Stimulated activated CD8-positive, alpha-beta memory T cell treated with anti-CD3 and anti-CD28 coated beads, Interleukin-12 subunit alpha, Interleukin-12 subunit beta, amount 100 ng/mL, for 24 hours (primary cell): ENCODE results near the gene DIP2C.
"Not testable (repeated sequence)": the region's sequence is repeated elsewhere in the genome, so short reads cannot be mapped to it uniquely, and the experiment has no call there.

Experiments
- DNase-seq: peaks from one replicate; pipeline ENCODE4 v3.0.0-alpha.2; 2020; ENCODE audit errors: extremely low read depth

The DIP2C gene

GRCh38 chr10:517241-517830 lies 172.1 kb downstream of the DIP2C start:
- DNase-seq: no peak

DNA sequence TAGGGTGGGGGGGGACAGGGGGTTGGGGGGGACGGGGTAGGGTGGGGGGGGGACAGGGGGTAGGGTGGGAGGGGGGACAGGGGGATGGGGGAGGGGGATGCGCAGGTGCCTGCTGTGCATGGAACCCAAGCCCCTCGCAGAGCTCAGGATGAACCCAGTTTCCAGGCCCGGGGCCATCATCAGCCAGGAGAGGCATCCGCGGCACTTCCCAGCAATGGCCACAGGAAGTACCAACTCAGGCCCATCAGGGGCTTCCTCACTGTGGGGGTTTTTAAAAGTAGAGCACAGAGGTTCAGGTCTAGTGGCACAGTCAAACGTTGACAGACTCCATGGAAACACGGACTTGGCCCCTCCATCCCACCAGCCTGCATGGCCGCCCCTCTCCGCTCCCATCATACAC lies 172.7 kb downstream of the DIP2C start:
- DNase-seq: no peak

DNA sequence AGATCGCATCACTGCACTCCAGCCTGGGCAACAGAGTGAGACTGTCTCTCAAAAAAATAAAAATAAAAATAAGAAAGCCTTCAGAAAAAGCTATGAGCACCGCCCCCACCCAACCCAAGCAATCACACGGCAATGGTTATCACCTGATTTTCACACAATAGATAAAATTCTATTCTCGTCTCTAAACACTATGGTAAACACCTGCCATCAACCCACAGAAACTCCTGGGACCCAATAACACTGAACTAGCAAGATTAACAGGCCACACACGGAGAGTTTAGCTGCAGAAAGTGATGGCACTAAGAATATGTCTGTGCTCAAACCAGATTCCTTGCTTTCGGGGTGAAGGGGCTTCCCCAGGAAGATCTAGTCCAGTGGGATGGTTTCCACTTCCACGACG lies 173.8 kb downstream of the DIP2C start:
- DNase-seq: no peak

DNA sequence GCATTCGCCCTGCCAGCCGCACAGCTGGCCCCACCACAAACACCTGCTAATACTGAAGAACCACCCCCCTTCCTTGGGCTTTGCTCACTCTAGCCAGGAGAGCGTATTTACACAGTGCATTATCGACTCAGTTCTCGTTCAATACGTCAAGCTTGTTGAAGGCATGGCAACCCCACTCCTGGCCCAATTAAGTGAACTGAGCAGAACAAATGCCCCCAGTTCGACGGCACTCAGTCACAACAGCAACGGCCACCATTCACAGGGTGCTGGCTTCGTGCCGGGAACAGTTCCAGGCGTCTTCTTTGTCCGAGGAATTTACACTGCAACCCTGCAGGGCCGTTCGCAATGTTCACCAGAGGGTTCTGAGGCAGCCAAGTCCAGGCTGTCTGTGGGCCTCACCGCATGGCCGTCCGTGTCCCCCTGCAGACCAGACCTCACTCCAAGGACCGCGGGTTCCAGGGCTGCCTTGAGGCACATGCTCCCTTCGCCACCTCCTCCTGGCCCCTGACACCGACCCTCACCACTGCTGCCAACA lies 175.3 kb downstream of the DIP2C start:
- DNase-seq: no peak

- no peak for DNase-seq
Observed at GRCh38 chr10:513393-513792, 176.1 kb downstream of the DIP2C start.

- not testable (repeated sequence) for DNase-seq
Observed at GRCh38 chr10:512661-513060, 176.8 kb downstream of the DIP2C start.

DNA sequence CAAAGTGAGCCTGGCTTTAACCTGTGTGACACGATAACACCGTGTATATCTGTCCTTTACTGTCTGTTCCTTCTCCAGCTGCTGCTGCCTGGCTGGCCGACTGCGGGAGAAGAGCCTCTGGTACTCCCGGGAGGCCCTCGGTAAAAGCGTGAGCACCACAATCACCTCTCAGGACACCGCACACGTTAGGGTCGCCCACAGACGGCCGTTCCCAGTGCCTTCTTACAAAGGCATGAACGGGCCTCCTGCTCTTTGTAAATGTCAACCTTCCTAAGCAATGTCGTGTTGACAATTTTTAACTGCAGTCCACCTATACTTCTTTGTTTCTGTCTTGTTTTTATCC lies 177.6 kb downstream of the DIP2C start:
- no peak for DNase-seq

DNA sequence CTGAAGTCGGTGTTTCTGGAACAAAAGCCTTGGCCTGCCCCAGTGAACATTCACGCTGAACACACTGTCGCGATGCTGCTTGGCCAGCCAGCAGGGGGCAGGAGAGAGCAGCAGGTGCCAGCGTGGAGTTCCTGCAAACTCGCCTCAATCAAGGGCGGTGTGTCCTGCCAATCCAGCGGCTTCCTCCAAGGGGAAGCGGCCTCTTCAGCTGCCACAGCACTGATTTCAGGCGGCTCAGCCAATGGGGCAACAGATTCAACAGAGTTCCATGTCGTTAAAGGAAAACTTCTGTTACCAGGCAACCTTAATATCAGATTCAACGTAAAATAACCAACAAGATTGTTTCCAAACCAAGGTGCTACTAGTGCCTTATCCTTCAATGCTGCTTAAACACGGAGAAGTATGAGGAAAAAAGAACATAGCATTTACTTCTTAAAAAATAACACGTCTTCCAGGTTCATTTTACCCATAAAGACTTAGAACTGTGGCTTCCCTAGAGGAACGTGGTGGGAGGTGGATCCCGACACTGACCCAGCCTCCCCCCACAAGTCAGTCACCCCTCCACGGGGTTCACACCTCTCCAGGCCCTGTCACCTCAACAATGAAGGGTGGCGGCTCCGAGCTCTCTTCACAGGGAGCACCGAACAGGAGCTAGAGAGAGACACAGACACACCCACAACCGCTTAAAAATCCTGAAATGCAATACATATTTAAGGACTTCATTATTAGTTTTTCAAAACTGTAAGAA lies 178.2 kb downstream of the DIP2C start:
- DNase-seq: peak; percentile 59

- no peak for DNase-seq
Observed at GRCh38 chr10:510415-510881, 179.0 kb downstream of the DIP2C start.

GRCh38 chr10:509361-510102 lies 179.9 kb downstream of the DIP2C start:
- no peak for DNase-seq

DNA sequence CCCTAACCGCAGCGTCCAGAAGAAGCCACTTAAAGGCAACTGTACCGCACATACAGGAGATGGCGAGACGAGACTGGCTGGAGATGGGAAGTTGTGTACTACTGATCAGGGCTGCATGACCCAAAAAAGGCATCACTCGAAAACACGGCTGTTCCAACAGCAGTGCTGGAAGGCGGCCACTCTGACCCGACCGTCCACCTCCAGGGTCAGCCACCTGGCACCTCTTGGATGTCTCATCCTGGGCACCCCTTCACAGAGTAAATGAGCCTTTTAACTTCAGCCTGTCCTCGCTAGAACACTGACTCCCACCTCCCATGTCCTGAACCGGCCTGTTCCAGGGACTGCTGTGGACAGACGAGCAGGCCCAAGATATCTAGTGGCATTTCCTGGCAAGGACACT lies 180.7 kb downstream of the DIP2C start:
- no peak for DNase-seq

DNA sequence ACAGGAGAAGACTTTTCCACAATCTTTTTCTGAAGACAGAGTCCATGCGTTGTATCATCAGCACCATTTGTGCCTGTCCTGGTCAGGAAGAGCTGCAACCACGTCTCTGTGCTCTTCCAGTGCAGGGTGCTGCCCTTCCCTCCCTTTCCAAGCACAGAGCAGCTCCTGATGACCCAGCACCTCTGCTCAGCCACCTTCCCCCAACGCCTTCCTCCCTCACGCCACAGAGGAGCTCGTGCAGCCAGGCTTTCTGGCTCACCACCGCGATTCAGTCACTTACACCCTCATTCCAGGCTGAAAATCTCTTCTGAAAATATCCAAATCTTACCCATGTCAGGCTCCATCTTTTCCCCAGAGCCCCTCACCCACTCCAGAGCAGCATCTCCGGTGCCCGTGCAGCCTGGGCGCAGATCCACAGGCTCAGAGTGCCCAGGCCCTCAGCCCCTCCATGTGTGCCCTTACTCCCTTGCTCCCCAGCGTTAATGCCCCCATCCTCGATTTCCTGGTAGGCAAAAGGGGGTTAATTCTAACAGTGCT lies 181.5 kb downstream of the DIP2C start:
- DNase-seq: no peak

DNA sequence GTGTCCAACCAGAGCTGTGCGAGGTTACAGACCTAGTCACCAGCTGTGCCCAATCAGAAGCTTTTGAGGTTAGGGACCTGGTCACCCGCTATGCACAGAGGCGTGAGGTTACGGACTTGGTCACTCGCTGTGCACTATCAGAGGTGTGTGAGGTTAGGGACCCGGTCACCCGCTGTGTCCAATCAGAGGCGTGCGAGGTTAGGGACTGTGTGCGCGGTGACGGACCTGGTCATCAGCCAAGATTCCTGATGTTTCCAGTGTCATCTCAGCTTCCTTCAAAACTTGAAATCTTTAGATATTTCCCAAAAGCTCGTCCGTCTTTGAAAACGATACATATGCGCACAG lies 182.1 kb downstream of the DIP2C start:
- DNase-seq: no peak

- no peak for DNase-seq
Observed at GRCh38 chr10:506451-507354, 182.8 kb downstream of the DIP2C start.

DNA sequence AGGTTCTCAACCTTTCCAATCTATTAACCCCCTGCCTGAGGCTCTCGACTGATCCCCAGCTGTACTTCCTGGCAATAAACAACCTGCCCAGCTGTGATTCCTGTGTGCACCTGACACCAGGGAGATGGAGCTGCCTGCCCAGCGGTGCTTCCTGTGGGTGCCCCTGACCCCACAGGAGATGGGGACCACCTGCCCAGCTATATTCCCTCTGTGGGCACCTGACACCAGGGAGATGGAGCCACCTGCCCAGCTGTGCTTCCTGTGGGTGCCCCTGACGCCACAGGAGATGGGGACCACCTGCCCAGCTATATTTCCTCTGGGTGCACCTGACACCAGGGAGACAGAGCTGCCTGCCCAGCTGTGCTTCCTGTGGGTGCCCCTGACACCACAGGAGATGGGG lies 184.0 kb downstream of the DIP2C start:
- DNase-seq: no peak

DNA sequence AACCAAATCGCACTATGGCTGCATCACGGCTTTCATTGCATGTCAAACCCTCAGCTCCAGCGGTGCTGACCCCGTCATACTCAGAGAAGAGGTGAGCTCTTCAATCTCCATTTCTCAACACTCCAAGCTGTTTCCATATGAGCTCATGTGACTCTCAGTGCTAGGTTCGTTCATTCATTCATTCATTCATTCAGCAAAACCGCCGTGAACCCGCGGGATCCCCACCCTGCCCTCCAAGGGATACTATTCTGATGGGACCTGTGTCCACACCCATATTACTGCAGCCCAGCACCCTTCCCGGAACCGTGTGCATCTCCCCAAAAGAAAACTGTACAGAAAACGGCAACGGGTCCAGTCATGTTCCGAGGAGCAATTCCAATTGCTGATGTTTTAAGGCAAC lies 184.7 kb downstream of the DIP2C start:
- DNase-seq: no peak

DNA sequence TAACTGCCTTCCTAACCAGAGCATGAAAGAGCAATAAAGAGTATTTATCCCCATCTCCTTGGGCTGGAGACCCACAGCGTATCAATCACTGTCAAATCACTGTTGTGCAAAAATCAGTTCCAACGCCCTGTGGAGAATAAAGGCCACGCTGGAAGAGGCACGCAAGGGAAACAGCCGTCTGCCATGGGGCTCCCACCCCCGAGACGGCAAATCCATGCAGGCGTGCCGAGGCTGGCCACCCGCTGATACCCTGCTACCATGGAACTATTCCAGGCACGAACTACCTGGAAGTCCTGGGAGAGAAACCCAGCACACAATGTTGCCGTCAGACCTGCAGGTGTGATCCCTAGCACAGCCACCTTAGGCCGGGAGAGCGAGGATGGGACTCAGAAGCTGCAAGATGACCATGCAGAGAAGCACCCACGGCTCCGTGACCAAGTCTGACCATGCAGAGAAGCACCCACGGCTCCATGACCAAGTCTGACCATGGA lies 185.3 kb downstream of the DIP2C start:
- no peak for DNase-seq

GRCh38 chr10:501596-501995 lies 187.9 kb downstream of the DIP2C start:
- no peak for DNase-seq

DNA sequence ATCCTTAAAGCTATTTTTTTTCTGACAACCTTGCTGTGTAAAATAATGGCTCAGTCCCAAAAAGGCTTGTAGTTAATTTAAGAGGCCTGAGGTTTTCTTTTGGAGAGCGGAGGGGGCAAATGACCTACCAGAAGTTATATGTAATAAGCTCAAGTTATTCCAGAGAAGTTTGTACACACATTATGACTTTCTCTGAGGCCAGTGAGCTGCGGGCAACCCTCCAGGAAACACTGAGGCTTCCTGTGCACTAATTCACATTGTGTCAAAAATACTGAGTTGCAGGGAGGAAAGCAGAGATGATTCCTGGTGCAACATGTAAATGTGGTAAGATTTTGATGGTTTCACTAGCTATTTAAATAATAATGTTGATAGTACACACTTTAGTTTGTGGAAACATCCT lies 188.6 kb downstream of the DIP2C start:
- DNase-seq: no peak

DNA sequence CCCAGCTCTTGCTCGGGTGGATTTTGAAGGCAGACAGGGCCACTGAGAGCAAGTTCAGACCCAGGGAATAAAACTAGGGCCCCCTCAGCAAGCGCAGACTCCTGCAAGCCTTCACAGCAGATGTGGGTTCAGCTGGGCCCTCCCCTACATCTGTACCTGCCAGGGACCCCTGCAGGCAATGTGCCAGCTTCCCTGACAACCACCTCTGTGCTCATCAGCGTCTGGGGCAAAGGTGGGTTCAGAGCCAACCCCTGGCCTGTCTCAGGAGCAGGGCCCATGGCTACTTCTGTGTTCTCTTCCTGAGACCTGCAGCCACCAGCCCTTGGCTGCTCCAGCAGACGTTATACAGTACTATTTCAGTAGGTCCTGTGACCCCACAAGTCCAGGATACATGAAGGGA lies 189.5 kb downstream of the DIP2C start:
- no peak for DNase-seq

- no peak for DNase-seq
Observed at GRCh38 chr10:498760-499435, 190.6 kb downstream of the DIP2C start.
